ENCODE results near the gene NLK.

DNA sequence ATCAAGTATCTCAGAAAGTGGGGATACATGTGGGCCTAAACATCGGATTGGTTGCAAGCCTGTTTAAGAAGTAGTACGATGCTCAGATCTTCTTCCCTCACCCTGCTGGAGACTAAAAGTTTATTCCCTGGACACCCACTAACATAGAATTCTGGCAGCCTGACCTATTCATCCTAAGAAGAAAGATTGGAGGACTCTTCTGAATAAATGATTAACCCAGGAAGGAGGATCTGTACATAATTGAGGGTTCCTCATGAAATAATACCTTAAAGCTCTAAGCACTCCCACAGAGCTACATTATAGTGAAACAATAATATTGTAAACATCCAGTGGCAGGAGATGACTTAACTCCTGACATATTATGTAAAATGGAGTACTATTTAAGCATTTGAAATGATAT, 111.7 kb downstream of the NLK start:
- TF ChIP-seq POLR2A (IDR thresholded peaks at IDR 0.05; ENCODE audit: low read depth, low read length) = no peak
- TF ChIP-seq, protein P1, sequence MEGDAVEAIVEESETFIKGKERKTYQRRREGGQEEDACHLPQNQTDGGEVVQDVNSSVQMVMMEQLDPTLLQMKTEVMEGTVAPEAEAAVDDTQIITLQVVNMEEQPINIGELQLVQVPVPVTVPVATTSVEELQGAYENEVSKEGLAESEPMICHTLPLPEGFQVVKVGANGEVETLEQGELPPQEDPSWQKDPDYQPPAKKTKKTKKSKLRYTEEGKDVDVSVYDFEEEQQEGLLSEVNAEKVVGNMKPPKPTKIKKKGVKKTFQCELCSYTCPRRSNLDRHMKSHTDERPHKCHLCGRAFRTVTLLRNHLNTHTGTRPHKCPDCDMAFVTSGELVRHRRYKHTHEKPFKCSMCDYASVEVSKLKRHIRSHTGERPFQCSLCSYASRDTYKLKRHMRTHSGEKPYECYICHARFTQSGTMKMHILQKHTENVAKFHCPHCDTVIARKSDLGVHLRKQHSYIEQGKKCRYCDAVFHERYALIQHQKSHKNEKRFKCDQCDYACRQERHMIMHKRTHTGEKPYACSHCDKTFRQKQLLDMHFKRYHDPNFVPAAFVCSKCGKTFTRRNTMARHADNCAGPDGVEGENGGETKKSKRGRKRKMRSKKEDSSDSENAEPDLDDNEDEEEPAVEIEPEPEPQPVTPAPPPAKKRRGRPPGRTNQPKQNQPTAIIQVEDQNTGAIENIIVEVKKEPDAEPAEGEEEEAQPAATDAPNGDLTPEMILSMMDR (IDR thresholded peaks at IDR 0.05; ENCODE audit: extremely low read depth in 1 of 2, insufficient read depth in 1 of 2, low read depth in 1 of 2, low read length in 2 of 2) = no peak
- TF ChIP-seq, protein P2, sequence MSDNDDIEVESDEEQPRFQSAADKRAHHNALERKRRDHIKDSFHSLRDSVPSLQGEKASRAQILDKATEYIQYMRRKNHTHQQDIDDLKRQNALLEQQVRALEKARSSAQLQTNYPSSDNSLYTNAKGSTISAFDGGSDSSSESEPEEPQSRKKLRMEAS (IDR thresholded peaks at IDR 0.05; ENCODE audit: insufficient read depth, insufficient read length) = no peak

Measured in endothelial cell of umbilical vein (primary cell).